ENCODE measurements around the gene DLX3.

The DLX3 gene

GRCh38 chr17:49946964-49947584, 48.0 kb downstream of the DLX3 start:
- peaks cover 28% of the 10 kb centered on the region for H3K27me3 ChIP-seq (replicated peaks)
- no peak overlapping the region for H3K27ac ChIP-seq
- no peaks in the 10 kb centered on the region for H3K36me3 ChIP-seq (replicated peaks)
- no peak for DNase-seq
- TF ChIP-seq, protein P1, sequence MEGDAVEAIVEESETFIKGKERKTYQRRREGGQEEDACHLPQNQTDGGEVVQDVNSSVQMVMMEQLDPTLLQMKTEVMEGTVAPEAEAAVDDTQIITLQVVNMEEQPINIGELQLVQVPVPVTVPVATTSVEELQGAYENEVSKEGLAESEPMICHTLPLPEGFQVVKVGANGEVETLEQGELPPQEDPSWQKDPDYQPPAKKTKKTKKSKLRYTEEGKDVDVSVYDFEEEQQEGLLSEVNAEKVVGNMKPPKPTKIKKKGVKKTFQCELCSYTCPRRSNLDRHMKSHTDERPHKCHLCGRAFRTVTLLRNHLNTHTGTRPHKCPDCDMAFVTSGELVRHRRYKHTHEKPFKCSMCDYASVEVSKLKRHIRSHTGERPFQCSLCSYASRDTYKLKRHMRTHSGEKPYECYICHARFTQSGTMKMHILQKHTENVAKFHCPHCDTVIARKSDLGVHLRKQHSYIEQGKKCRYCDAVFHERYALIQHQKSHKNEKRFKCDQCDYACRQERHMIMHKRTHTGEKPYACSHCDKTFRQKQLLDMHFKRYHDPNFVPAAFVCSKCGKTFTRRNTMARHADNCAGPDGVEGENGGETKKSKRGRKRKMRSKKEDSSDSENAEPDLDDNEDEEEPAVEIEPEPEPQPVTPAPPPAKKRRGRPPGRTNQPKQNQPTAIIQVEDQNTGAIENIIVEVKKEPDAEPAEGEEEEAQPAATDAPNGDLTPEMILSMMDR (IDR thresholded peaks at IDR 0.05; ENCODE audit: low read depth, low read length, missing control alignments), result no peak
- no peak overlapping the region for H3K4me3 ChIP-seq (ENCODE audit: low read depth, low read length)
- in situ Hi-C loops (cut with HindIII; ENCODE audit: low pct_ligation_motif_present, low sequenced_read_pairs), result no loop called here

DNA sequence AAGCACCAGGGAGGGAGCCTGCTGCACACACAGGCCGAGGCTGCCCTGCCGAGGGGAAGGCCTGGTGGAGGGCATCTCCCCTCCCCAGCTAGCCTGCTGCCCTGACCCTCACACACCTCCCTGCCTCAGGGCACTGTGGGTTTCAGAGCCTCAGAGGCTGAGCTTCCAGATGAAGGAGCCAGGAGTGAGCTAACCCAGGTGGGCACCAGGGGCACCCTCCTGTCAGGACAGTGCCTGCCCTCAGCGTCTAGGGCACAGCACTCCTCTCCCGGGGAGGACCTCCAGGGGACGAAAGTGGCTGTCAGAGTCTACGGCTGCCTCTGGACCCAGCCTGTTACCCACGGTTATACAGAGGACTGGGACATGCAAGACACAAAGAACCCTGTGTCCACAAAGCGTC, 48.8 kb downstream of the DLX3 start:
- in situ Hi-C loops (cut with HindIII; ENCODE audit: low pct_ligation_motif_present, low sequenced_read_pairs), result no loop called here
- Histone ChIP-seq H3K36me3 (replicated peaks) (no peaks in the 10 kb centered on the region), H3K27ac (no peak overlapping the region), H3K4me3 (ENCODE audit: low read depth, low read length) (no peak overlapping the region), H3K27me3 (replicated peaks) (peaks cover 33% of the 10 kb centered on the region)
- TF ChIP-seq, protein P1 (IDR thresholded peaks at IDR 0.05; ENCODE audit: low read depth, low read length, missing control alignments), result no peak
- DNase-seq, result no peak

GRCh38 chr17:49944273-49944870, 50.7 kb downstream of the DLX3 start:
- Histone ChIP-seq H3K27ac (no peak overlapping the region), H3K36me3 (replicated peaks) (no peaks in the 10 kb centered on the region), H3K4me3 (ENCODE audit: low read depth, low read length) (no peak overlapping the region), H3K27me3 (replicated peaks) (peaks cover 25% of the 10 kb centered on the region)
- no peak for DNase-seq
- TF ChIP-seq, protein P1 (IDR thresholded peaks at IDR 0.05; ENCODE audit: low read depth, low read length, missing control alignments), result no peak
- in situ Hi-C loops (cut with HindIII; ENCODE audit: low pct_ligation_motif_present, low sequenced_read_pairs), result no loop called here

- no peak overlapping the region for H3K4me3 ChIP-seq (ENCODE audit: low read depth, low read length)
- TF ChIP-seq, protein P1 (IDR thresholded peaks at IDR 0.05; ENCODE audit: low read depth, low read length, missing control alignments), result no peak
- no peak for DNase-seq
- H3K27ac ChIP-seq, result no peak overlapping the region
- in situ Hi-C loops (cut with HindIII; ENCODE audit: low pct_ligation_motif_present, low sequenced_read_pairs), result no loop called here
- peaks cover 25% of the 10 kb centered on the region for H3K27me3 ChIP-seq (replicated peaks)
- no peaks in the 10 kb centered on the region for H3K36me3 ChIP-seq (replicated peaks)
These were observed 52.1 kb downstream of the DLX3 start for GRCh38 chr17:49942947-49943346.

DNA sequence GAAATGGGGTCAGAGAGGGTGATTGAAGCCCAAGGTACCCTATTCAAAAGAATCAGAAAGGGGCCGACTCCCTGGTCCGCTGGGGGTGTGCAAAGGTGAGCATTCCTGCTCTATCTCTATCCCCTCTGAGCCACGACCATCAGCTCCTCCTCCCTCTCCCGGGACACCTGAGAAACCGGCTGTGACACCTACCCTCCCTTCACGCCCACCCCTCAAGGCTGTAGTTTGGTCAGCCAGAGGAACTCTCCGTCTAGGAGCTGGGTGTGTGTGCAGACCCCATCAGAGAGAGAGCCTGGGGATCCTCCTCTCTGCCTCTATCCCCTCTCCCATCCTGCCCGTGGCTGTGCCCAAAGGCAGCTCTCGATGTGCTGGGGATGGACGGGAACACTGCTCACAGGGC, 53.6 kb downstream of the DLX3 start:
- no peaks in the 10 kb centered on the region for H3K36me3 ChIP-seq (replicated peaks)
- in situ Hi-C loops (cut with HindIII; ENCODE audit: low pct_ligation_motif_present, low sequenced_read_pairs), result no loop called here
- H3K27ac ChIP-seq, result no peak overlapping the region
- TF ChIP-seq, protein P1 (IDR thresholded peaks at IDR 0.05; ENCODE audit: low read depth, low read length, missing control alignments), result no peak
- H3K4me3 ChIP-seq (ENCODE audit: low read depth, low read length), result no peak overlapping the region
- DNase-seq, result no peak
- H3K27me3 ChIP-seq (replicated peaks), result peaks cover 25% of the 10 kb centered on the region
